Activated gamma-delta T cell (primary cell): ENCODE data around the gene NOS3.

Experiments used
- DNase-seq: peaks from one replicate; lab custom pipeline; 2025; lab: John Stamatoyannopoulos, UW

Gene NOS3

DNA sequence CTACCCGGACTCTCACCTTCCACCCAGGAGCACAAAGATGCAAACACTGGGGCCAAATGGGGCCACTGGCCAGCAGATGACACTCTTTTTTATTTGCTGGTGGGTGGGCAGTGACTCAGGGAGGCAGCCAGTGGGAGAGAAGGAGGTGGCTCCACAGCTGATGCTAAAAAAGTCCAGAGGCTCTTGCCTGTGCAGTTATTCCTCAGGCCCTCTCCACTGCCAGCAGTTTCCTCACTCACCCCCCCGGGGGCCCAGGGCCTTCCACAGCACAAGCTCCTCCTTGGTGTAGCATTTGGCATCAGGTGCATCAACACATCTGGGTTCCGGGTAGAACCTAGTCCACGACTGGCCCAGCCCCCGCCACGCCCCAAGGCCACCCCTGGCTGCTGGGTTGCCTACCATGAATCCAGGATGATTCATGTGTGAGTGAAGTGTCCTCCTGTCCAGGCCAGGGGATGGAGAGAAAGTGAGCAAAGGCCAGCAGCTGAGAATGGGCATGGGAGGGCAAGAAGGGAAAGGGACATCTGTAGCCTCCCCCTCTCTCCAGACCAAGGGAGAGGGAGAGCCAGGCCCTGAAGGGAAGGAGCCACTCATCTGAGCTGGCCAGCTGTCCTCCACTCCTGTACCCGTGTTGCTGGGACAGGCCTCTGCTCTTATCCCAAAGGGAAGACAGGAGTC, 11.0 kb upstream of the NOS3 start:
- DNase-seq = no peak

DNA sequence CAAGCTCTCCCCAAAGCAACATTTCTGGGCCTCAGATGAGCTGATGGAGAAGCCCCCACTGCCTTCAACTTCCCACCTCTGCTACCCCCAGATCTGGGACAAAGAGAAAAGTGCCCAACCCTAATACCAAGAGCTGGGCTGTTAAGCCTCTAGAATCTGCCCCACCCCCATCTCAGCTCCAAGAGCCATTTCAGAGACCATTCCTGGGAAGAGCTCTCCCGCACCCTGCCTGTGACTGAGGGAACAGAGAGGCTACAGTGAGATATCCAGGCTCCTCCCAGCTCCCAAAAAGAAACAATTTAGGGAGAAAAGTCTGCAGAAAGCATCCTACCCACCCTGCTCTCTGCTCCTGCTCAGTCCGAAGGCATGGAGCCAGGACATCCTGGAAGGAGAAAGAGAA, 10.2 kb upstream of the NOS3 start:
- no peak for DNase-seq

DNA sequence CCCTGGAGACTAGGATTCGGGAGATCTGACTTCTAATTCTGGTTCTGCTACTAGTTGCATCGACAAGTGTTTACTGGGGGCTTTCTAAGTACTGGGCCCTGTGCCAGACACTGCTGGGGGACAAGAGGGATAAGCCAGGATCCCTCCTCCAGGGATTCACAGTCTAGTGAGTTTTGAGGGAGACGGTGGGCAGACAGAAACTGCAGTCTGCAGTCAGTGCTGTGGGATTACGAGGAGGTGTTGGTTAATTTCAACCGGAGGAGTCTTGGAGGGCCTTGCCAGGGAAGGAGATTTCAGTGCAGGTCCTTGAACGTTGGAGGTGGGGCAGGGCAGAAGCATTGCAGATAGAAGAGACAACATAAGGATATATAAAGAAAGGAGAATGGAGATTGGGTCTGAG, 9.2 kb upstream of the NOS3 start:
- DNase-seq = no peak

DNA sequence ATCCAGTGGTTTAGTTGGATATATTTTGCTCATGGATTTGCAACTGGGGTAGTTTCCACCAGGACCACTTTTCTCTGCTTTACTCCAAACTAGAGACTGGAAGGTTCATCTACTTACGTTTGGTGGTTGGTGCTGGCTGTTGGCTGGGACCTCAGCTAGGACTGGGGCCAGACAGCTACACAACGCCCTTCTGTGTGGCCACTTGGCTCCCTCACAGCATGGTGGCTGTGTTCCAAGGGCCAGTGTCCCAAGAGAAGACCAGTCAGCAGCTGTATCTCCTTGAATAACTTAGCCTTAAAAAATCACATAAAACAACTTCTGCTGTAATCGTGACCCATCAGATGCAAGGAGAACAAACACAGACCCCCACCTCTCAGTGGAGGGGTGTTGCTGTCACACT, 8.5 kb upstream of the NOS3 start:
- DNase-seq = no peak

DNA sequence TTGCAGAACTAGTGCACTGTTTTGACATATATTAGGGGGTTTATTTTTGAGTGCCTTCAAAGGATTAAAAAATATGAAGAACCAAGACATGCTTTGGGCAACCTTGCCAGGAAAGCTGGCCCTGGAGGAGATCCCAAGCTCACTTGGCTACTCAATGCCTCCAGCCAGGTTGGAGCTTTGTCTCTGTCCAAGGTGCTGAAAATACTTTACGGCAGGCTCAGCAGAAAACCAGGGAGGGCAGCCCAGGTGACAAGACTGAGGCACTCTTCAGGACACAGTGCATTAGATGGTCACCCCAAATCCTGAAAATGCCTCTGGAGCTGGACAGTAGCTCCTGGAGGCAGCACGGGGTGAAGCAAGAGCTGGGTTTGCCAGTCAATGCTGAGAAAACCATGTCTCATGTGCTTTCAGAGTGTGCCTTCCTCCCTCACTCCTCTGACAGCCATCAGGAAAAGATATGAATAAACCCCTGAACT, 6.9 kb upstream of the NOS3 start:
- no peak for DNase-seq

DNA sequence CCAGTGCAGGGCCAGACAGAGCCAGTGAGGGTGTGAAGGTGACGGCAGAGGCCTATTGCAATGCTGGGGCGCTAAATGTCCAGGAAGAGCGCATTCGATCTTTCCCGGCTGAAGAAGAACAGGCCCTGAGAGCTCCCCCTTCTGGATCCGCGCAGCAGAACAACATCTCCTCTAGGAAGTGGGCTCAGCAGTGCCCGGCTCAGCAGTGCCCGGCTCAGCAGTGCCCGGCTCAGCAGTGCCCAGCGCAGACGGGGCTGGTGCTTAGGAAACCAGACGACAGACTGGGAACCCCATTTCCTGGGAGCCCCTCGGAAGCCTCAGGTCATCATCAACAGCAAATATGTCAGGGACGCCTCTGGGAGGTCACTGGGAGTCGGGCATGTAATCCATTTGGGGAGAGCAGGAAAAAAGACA, 4.7 kb upstream of the NOS3 start:
- DNase-seq = no peak

DNA sequence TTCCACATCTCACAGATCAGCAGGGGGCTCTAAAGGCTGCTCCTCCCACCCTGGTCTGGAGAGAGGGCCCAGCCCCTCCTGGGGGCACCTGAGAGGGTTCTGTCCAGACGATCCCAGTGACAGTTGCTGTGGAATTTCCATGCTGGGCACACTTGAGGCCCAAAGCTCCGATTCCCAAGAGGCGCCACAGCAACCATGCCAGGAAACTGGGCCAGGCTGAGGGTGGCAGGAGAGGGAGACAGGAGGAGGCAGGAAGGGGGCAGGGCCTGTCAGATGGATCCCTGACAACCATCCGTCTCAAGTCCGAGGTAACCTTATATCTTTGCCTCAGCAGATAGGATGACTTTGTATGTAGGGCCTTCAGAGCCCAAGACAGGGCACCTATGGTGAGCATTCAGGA, 4.3 kb upstream of the NOS3 start:
- no peak for DNase-seq

DNA sequence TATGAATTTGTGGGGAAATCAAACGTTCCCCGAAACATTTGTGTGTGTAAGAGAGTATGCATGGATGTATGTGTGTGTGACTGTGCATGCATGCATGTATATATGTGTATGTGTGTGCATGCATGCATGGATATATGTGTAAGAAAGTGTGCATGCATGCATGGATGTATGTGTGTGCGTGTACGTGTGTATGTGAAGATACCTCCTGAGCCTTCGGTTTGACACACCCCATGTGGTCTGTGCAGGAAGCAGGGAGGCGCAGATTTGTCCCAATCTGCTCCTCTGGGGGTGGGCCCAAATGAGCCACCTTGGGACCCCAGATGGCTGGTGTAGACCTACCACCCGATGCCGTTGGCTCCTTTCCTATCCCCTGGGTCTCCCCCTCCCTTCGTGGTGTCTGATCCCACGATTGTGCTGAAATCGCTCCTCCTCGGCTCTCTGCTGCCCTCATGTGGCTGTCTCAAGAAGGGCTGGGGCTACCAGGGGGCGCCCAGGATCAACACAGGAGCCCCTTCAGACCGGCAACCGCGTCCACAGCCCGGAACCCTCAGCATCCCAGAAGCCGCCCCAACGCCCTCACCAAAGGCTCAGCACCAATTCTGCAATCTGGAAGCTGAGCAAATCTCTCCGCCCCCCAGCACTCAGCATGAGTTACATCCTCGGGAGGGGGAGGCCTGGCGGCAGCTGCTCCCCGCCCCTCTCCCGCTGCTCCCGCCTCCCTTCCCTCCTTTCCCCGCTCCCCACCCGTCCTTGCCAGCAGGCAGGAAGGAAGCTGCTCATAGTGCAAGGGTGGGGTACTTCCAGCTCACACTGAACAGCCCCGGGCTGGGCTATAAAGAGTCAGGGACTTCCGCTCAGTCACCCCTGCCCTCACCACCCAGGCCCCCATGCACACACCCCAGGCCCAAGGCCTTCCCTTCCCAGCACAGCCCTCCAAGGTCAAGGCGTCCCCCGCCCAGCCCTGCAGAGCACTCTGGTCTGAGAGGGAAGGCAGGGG, 2.3 kb upstream of the NOS3 start:
- no peak for DNase-seq

DNA sequence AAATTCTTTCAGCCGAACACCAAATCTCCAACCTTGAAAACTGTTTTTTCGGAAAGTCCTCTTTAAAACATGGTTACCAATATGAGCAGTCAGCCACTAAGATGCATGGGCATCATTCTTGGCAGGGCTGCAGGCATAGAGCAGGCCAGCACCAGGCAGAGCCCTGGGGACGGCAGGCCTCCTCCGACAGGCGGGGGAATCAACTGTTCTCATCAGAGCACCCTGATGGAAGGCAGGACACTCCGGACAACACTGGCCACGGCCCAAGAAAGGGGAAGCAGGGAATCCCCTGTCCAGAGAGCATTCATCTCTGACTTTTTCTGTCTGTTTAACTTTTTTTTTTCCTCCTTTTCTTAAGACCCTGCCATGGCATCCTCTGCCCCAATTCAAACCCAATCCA, 1.4 kb upstream of the NOS3 start:
- DNase-seq = no peak

DNA sequence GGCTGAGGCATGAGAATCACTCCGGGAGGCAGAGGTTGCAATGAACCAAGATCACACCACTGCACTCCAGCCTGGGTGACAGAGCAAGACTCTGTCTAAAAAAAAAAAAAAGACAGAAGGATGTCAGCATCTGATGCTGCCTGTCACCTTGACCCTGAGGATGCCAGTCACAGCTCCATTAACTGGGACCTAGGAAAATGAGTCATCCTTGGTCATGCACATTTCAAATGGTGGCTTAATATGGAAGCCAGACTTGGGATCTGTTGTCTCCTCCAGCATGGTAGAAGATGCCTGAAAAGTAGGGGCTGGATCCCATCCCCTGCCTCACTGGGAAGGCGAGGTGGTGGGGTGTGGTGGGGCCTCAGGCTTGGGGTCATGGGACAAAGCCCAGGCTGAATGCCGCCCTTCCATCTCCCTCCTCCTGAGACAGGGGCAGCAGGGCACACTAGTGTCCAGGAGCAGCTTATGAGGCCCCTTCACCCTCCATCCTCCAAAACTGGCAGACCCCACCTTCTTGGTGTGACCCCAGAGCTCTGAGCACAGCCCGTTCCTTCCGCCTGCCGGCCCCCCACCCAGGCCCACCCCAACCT, 1.3 kb downstream of the NOS3 start:
- DNase-seq = no peak

DNA sequence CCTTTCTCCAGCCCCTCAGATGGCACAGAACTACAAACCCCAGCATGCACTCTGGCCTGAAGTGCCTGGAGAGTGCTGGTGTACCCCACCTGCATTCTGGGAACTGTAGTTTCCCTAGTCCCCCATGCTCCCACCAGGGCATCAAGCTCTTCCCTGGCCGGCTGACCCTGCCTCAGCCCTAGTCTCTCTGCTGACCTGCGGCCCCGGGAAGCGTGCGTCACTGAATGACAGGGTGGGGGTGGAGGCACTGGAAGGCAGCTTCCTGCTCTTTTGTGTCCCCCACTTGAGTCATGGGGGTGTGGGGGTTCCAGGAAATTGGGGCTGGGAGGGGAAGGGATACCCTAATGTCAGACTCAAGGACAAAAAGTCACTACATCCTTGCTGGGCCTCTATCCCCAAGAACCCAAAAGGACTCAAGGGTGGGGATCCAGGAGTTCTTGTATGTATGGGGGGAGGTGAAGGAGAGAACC, 2.1 kb downstream of the NOS3 start:
- DNase-seq = no peak

DNA sequence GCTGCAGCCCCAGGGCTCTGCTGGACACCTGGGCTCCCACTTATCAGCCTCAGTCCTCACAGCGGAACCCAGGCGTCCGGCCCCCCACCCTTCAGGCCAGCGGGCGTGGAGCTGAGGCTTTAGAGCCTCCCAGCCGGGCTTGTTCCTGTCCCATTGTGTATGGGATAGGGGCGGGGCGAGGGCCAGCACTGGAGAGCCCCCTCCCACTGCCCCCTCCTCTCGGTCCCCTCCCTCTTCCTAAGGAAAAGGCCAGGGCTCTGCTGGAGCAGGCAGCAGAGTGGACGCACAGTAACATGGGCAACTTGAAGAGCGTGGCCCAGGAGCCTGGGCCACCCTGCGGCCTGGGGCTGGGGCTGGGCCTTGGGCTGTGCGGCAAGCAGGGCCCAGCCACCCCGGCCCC, 2.7 kb downstream of the NOS3 start:
- no peak for DNase-seq

DNA sequence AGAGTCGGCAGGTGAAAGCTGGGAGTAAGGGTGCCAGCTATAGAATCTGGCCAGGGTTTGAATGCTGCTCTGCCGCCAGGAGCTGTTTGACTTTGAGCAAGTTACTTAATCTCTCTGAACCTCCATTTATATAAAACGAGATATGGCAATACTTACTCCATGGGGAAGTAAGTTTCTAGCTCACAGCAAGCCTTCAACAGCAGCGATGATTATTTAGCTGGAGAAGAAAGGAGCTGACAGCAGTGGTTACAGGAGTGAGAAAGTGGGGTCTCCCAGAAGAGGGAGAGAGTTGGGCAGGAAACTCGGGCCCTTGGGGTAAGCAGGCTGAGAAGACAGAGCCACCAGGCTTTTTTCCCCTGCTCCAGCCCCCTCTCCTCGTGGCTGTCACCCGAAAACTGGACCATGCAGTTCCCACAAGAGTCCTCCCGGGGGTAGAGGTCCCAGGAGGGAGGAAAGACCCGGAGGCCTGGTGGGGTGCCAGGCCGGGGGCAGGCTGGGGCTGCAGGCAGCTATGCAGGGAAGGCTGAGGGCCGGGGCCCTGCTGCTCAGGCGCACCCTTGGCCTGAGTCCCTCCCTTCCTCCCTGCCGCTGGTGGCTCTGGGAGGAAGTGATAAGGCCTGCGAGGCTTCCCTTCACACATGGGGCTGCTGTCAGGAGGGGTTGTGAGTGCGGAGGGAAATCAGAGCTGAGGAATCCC, 3.5 kb downstream of the NOS3 start:
- no peak for DNase-seq

DNA sequence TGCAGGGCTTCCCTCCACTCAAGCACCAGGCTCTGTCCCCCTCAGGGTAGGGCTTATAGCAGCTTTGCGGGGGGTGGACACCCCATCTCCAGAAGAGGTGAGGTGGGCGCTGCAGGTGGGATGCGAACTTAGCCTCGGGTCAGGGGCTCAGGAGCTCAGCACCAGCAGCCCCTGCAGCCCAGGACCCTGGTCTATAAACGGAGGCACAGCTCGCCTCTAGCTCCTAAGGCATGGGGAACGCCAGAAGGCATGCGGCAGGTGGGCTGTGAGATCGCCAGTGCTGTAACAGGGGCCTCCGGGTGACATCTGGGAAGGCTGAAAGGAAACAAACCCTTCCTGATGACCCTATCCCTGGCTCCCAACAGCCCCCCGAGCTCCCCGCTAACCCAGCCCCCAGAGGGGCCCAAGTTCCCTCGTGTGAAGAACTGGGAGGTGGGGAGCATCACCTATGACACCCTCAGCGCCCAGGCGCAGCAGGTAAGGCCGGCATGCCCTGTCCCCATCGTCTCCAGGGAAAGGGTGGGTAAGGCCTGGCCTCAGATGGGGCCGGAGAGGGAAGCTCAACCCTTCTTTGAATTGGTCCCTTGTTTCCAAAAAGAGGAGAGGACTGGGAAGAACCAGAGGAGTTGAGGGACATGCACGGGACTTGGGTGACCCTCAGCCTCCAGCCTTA, 4.2 kb downstream of the NOS3 start:
- no peak for DNase-seq

DNA sequence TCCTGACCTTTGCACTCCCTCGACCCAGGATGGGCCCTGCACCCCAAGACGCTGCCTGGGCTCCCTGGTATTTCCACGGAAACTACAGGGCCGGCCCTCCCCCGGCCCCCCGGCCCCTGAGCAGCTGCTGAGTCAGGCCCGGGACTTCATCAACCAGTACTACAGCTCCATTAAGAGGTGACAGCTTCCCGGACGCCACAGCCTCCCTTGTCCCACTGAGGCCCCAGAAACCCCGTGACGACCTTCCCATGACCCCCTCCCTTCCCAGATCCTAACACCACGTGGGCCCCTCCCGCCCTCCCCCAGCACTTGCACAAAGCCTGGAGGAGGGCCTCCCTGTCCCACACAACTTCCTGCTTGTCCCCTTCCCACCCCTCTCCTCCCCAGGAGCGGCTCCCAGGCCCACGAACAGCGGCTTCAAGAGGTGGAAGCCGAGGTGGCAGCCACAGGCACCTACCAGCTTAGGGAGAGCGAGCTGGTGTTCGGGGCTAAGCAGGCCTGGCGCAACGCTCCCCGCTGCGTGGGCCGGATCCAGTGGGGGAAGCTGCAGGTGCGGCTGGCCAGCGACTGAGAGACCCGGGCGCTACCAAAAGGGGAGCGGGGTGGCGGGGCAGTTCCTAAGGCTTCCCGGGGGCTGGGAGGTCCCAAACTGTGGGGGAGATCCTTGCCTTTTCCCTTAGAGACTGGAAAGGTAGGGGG, 5.7 kb downstream of the NOS3 start:
- DNase-seq = no peak

DNA sequence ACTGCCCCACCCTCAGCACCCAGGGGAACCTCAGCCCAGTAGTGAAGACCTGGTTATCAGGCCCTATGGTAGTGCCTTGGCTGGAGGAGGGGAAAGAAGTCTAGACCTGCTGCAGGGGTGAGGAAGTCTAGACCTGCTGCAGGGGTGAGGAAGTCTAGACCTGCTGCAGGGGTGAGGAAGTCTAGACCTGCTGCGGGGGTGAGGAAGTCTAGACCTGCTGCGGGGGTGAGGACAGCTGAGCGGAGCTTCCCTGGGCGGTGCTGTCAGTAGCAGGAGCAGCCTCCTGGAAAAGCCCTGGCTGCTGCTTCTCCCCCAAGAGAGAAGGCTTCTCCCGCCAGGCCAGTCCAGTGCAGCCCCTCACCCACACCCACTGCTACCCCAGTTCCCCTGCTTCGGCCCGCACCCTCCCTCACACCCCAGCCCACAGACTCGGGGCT, 6.3 kb downstream of the NOS3 start:
- DNase-seq = no peak

DNA sequence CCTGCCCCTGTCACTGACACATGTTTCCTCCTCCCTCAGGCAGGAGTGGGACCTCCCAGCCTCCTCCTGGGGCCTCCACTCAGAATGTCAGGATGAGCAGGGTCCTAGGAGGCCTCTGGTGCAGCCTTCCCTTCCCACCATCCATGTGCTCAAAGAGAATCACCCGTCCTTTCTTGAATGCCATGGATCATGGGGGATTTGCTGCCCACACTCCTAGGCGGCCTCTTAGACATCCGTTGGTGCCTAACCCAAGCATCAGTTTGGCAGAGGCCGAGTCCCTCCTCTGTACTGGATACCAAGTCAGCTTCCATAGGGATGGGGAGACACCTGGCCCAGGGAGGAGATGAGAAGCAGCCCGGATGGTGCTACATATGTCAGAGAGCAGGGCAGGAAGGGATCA, 7.0 kb downstream of the NOS3 start:
- DNase-seq = no peak

DNA sequence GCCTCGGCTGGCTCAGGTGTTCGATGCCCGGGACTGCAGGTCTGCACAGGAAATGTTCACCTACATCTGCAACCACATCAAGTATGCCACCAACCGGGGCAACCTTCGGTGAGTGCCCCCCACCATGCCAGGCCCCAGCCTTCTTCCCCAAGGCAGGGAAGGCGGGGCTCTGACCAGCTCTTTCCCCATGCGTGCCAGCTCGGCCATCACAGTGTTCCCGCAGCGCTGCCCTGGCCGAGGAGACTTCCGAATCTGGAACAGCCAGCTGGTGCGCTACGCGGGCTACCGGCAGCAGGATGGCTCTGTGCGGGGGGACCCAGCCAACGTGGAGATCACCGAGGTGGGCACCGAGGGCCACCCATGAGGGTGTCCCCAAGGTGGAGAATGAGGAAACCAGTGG, 7.5 kb downstream of the NOS3 start:
- DNase-seq = no peak

DNA sequence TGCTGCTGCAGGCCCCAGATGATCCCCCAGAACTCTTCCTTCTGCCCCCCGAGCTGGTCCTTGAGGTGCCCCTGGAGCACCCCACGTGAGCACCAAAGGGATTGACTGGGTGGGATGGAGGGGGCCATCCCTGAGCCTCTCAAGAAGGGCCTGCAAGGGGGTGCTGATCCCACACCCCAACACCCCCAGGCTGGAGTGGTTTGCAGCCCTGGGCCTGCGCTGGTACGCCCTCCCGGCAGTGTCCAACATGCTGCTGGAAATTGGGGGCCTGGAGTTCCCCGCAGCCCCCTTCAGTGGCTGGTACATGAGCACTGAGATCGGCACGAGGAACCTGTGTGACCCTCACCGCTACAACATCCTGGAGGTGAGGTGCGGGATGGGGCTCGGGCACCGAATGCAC, 8.2 kb downstream of the NOS3 start:
- DNase-seq = no peak

DNA sequence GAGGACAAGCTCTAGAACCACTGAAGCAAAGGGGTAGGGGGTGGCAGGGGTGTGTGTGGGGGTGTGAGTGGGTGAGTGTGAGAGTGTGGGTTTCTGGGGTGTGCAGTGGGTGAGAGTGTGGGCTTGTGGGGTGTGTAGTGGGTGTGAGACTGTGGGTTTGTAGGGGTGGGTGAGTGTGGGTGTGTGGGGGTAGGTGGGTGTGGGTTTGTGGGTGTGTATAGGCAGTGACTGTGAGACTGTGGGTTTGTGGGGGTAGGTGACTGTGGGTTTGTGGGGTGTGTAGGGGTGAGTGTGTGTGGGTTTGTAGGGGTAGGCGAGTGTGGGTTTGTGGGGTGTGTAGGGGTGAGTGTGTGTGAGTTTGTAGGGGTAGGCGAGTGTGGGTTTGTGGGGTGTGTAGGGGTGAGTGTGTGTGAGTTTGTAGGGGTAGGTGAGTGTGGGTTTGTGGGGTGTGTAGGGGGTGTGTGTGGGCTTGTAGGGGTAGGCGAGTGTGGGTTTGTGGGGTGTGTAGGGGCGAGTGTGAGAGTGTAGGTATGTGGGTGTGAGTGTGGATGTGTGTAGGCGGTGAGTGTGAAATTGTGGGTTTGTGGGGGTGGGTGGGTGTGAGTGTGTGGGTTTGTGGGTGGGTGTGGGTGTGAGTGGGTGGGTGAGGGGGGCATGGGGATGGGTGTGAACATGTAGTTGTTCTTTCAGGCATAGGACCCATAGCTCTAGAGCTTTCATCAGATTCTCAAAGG, 8.8 kb downstream of the NOS3 start:
- DNase-seq = no peak
